GM04504 (cell line): Measurements from ENCODE around the gene PLA2G4F.

Experiments used
- DNase-seq: peaks from one replicate; pipeline ENCODE4 v3.0.0-alpha.2; 2012; ENCODE audit warnings: low read depth

The PLA2G4F gene

GRCh38 chr15:42146551-42147430 lies 9.6 kb downstream of the PLA2G4F start:
- DNase-seq = no peak

- no peak for DNase-seq
Observed at GRCh38 chr15:42145546-42146455, 10.6 kb downstream of the PLA2G4F start.

- no peak for DNase-seq
Observed at GRCh38 chr15:42144841-42145375, 11.5 kb downstream of the PLA2G4F start.

GRCh38 chr15:42143866-42144625 lies 12.4 kb downstream of the PLA2G4F start:
- DNase-seq = no peak

GRCh38 chr15:42143356-42143755 lies 13.1 kb downstream of the PLA2G4F start:
- DNase-seq = no peak

- DNase-seq = no peak
Observed at GRCh38 chr15:42141795-42142667, 14.4 kb downstream of the PLA2G4F start.

- DNase-seq = no peak
Observed at GRCh38 chr15:42141246-42141645, 15.2 kb downstream of the PLA2G4F start.

- DNase-seq = no peak
Observed at GRCh38 chr15:42140383-42141070, 15.9 kb downstream of the PLA2G4F start.

- no peak for DNase-seq
Observed at GRCh38 chr15:42139596-42139995, 16.8 kb downstream of the PLA2G4F start.

- no peak for DNase-seq
Observed at GRCh38 chr15:42138968-42139386, 17.5 kb downstream of the PLA2G4F start.

- DNase-seq = no peak
Observed at GRCh38 chr15:42138411-42138810, 18.0 kb downstream of the PLA2G4F start.

GRCh38 chr15:42137461-42138261 lies 18.8 kb downstream of the PLA2G4F start:
- peak; percentile 24 for DNase-seq

GRCh38 chr15:42136513-42136912 lies 19.9 kb downstream of the PLA2G4F start:
- no peak for DNase-seq

- DNase-seq = no peak
Observed at GRCh38 chr15:42135351-42135750, 21.1 kb downstream of the PLA2G4F start.

GRCh38 chr15:42134617-42135245 lies 21.7 kb downstream of the PLA2G4F start:
- DNase-seq = no peak

GRCh38 chr15:42133886-42134502 lies 22.4 kb downstream of the PLA2G4F start:
- DNase-seq = no peak

- DNase-seq = no peak
Observed at GRCh38 chr15:42133356-42133755, 23.1 kb downstream of the PLA2G4F start.
